ENCODE measurements around the gene ABHD12.

ABHD12 gene

GRCh38 chr20:25327521-25328235, 63.0 kb downstream of the ABHD12 start:
- no peak overlapping the region for H3K4me3 ChIP-seq (replicated peaks; ENCODE audit: insufficient read depth, low read length)
- no peak overlapping the region for H3K27ac ChIP-seq (replicated peaks)
- TF ChIP-seq POLR2AphosphoS5 (IDR thresholded peaks at IDR 0.05; ENCODE audit: low read depth) (no peak), REST (IDR thresholded peaks at IDR 0.05; ENCODE audit: insufficient replicate concordance, low read depth) (no peak), GABPA (IDR thresholded peaks at IDR 0.05; ENCODE audit: low read depth) (no peak), CTCF (IDR thresholded peaks at IDR 0.05; ENCODE audit: insufficient read depth, low read length) (no peak), SPI1 (IDR thresholded peaks at IDR 0.05; ENCODE audit: borderline replicate concordance, low read depth) (no peak)
- DNase-seq (ENCODE audit: low read depth in 1 of 2, low spot score in 1 of 2), result no peak
- H3K27me3 ChIP-seq (ENCODE audit: insufficient read depth, poor library complexity, severe bottlenecking), result no peaks in the 10 kb centered on the region

DNA sequence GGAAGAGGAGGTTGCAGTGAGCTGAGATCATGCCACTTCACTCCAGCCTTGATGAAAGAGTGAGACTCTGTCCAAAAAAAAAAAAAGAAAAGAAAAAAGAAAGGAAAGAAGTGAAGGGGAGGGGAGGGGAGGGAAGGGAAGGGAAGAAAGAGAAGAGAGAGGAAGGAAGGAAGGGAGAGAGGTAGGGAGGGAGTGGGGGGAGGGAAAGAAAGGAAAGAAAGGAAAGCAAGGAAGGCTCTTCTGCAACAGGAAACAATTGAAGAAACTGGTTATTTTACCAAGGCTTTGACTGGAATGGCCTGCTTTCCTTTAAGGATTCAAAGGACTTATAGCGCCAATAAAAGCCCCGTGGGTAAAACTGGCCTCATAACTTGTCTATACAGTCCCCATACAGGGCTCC, 64.6 kb downstream of the ABHD12 start:
- peak overlapping the region; percentile 69 for H3K27ac ChIP-seq (replicated peaks)
- DNase-seq (ENCODE audit: low read depth in 1 of 2, low spot score in 1 of 2), result no peak
- H3K4me3 ChIP-seq (replicated peaks; ENCODE audit: insufficient read depth, low read length), result no peak overlapping the region
- H3K27me3 ChIP-seq (ENCODE audit: insufficient read depth, poor library complexity, severe bottlenecking), result no peaks in the 10 kb centered on the region
- TF ChIP-seq CTCF (IDR thresholded peaks at IDR 0.05; ENCODE audit: insufficient read depth, low read length), result no peak
- TF ChIP-seq POLR2AphosphoS5 (IDR thresholded peaks at IDR 0.05; ENCODE audit: low read depth), result no peak
- no peak for TF ChIP-seq GABPA (IDR thresholded peaks at IDR 0.05; ENCODE audit: low read depth)

DNA sequence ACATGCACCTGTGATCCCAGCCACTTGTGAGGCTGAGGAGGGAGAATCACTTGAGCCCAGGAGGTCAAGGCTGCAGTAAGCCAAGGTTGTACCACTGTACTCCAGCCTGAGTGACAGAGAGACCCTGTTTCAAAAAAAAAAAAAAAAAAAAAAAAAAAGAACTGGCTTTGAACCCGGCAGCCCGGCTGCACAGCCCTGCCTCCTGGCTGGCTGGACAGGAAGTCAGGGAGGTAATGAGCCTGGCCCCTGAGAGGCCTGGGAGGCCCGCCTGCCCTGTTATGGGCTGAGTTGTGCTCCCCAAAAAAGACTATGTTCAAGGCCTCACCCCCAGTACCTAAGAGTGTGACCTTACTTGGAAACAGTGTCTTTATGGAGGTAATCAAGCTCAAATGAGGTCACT, 65.6 kb downstream of the ABHD12 start:
- no peak for DNase-seq (ENCODE audit: low read depth in 1 of 2, low spot score in 1 of 2)
- no peak for TF ChIP-seq REST (IDR thresholded peaks at IDR 0.05; ENCODE audit: insufficient replicate concordance, low read depth)
- Histone ChIP-seq H3K27me3 (ENCODE audit: insufficient read depth, poor library complexity, severe bottlenecking) (no peaks in the 10 kb centered on the region), H3K4me3 (replicated peaks; ENCODE audit: insufficient read depth, low read length) (no peak overlapping the region), H3K27ac (replicated peaks) (peak overlapping the region; percentile 69)

- peak; percentile 67 to 96 for DNase-seq (ENCODE audit: low read depth in 1 of 2, low spot score in 1 of 2)
- Histone ChIP-seq H3K27ac (replicated peaks) (peak overlapping the region; percentile 69), H3K4me3 (replicated peaks; ENCODE audit: insufficient read depth, low read length) (no peak overlapping the region), H3K27me3 (ENCODE audit: insufficient read depth, poor library complexity, severe bottlenecking) (no peaks in the 10 kb centered on the region)
- TF ChIP-seq POLR2AphosphoS5 (IDR thresholded peaks at IDR 0.05; ENCODE audit: low read depth), result peak; percentile 98
- TF ChIP-seq SPI1 (IDR thresholded peaks at IDR 0.05; ENCODE audit: borderline replicate concordance, low read depth), result peak; percentile 99
- TF ChIP-seq CTCF (IDR thresholded peaks at IDR 0.05; ENCODE audit: insufficient read depth, low read length), result no peak
These were observed 66.2 kb downstream of the ABHD12 start for GRCh38 chr20:25324412-25324811.
